Measurements from ENCODE around the gene ASB3.

DNA sequence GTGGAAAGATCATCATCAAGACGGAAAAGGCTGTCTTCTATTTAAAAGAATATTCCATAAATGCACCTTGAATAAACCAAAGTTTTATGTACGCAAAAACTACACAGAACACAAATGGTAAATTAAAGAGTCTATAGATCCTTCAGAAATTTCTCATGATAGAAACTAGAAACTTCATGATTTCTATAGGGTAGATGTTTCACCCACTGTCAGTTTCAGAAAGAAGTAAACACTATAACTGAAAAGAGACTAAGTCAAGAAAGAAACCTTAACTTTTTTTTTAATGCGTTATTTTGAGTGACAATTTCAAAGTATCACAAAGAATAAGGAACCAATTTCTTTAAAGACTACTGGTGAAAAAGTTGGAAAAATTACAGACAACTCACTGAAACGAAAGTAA is 61.1 kb downstream of the ASB3 start:
- TF ChIP-seq POLR2AphosphoS5 (IDR thresholded peaks at IDR 0.05) (no peak), POLR2A (IDR thresholded peaks at IDR 0.05) (no peak), EP300 (IDR thresholded peaks at IDR 0.05) (no peak)
- TF ChIP-seq, protein P1, sequence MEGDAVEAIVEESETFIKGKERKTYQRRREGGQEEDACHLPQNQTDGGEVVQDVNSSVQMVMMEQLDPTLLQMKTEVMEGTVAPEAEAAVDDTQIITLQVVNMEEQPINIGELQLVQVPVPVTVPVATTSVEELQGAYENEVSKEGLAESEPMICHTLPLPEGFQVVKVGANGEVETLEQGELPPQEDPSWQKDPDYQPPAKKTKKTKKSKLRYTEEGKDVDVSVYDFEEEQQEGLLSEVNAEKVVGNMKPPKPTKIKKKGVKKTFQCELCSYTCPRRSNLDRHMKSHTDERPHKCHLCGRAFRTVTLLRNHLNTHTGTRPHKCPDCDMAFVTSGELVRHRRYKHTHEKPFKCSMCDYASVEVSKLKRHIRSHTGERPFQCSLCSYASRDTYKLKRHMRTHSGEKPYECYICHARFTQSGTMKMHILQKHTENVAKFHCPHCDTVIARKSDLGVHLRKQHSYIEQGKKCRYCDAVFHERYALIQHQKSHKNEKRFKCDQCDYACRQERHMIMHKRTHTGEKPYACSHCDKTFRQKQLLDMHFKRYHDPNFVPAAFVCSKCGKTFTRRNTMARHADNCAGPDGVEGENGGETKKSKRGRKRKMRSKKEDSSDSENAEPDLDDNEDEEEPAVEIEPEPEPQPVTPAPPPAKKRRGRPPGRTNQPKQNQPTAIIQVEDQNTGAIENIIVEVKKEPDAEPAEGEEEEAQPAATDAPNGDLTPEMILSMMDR (IDR thresholded peaks at IDR 0.05) = no peak

Data from stomach (tissue), 4 donors.